SK-N-MC (cell line): ENCODE results near the gene RAI14.
"Not testable (repeated sequence)": the region's sequence is repeated elsewhere in the genome, so short reads cannot be mapped to it uniquely, and the experiment has no call there.

Source experiments
- DNase-seq: peaks from one replicate; pipeline ENCODE4 v3.0.0-alpha.2; 2011; ENCODE audit warnings: low read depth, low spot score
- H3K27ac ChIP-seq: fragments of 200-600 bp; sonication (generic); 2 replicates; pipeline ENCODE4 v1.5.1; 2016; ENCODE audit warnings: mixed run types
- H3K36me3 ChIP-seq: fragments of 200-600 bp; sonication (generic); 2 replicates; pipeline ENCODE4 v1.6.1; 2017; ENCODE audit warnings: antibody characterized with exemption, low read length, mixed read lengths; ENCODE audit not compliant: insufficient read depth
- H3K4me3 ChIP-seq: fragments of 200-600 bp; sonication (generic); 2 replicates; pipeline ENCODE4 v1.5.1; 2016
- H3K9ac ChIP-seq: fragments of 200-600 bp; sonication (generic); 2 replicates; pipeline ENCODE4 v1.8.0; 2017; ENCODE audit warnings: mixed run types, mixed read lengths; ENCODE audit not compliant: insufficient read length
- H3K9me3 ChIP-seq: fragments of 200-600 bp; sonication (generic); 2 replicates; pipeline ENCODE4 v1.6.1; 2017; ENCODE audit warnings: low read depth, mild to moderate bottlenecking, antibody characterized with exemption, low read length, moderate library complexity, mixed read lengths
- EZH2 ChIP-seq: fragments of 200-600 bp; sonication (generic); IDR thresholded peaks from one replicate; pipeline ENCODE4 v1.6.1; 2017; ENCODE audit warnings: antibody characterized with exemption
- FOXP2 ChIP-seq: optimal IDR thresholded peaks from 2 replicates; pipeline ENCODE3; 2011; ENCODE audit warnings: mild to moderate bottlenecking, moderate library complexity; ENCODE audit not compliant: insufficient read depth; ENCODE audit errors: extremely low read length, control extremely low read depth
- POLR2AphosphoS5 ChIP-seq: IDR thresholded peaks from 2 replicates; pipeline ENCODE4 v1.6.1; 2012; ENCODE audit warnings: mild to moderate bottlenecking, low read depth, low read length, borderline replicate concordance

The RAI14 gene

GRCh38 chr5:34695275-34696027 lies 39.3 kb downstream of the RAI14 start:
- no peak for TF ChIP-seq POLR2AphosphoS5
- no peak for TF ChIP-seq EZH2
- no peak for TF ChIP-seq FOXP2
- no peaks in the 10 kb centered on the region for H3K36me3 ChIP-seq
- H3K4me3 ChIP-seq, result no peak overlapping the region
- H3K9me3 ChIP-seq, result no peaks in the 10 kb centered on the region
- H3K9ac ChIP-seq, result no peak overlapping the region
- no peak for DNase-seq
- no peak overlapping the region for H3K27ac ChIP-seq

- no peaks in the 10 kb centered on the region for H3K36me3 ChIP-seq
- H3K9ac ChIP-seq, result no peak overlapping the region
- no peak overlapping the region for H3K27ac ChIP-seq
- H3K9me3 ChIP-seq, result no peaks in the 10 kb centered on the region
- no peak for DNase-seq
- H3K4me3 ChIP-seq, result no peak overlapping the region
- TF ChIP-seq EZH2 (no peak), POLR2AphosphoS5 (no peak), FOXP2 (no peak)
Observed at GRCh38 chr5:34697308-34698108, 41.4 kb downstream of the RAI14 start.

GRCh38 chr5:34698109-34698419 lies 41.9 kb downstream of the RAI14 start:
- Histone ChIP-seq H3K4me3 (no peak overlapping the region), H3K36me3 (no peaks in the 10 kb centered on the region), H3K9ac (no peak overlapping the region), H3K9me3 (no peaks in the 10 kb centered on the region), H3K27ac (no peak overlapping the region)
- no peak for DNase-seq
- TF ChIP-seq EZH2 (no peak), FOXP2 (no peak)

GRCh38 chr5:34698754-34699153 lies 42.6 kb downstream of the RAI14 start:
- Histone ChIP-seq H3K9ac (no peak overlapping the region), H3K9me3 (no peaks in the 10 kb centered on the region), H3K27ac (no peak overlapping the region), H3K36me3 (no peaks in the 10 kb centered on the region), H3K4me3 (no peak overlapping the region)
- TF ChIP-seq EZH2 (no peak), POLR2AphosphoS5 (no peak), FOXP2 (no peak)
- no peak for DNase-seq

GRCh38 chr5:34699155-34700077 lies 43.3 kb downstream of the RAI14 start:
- TF ChIP-seq POLR2AphosphoS5 (no peak), FOXP2 (no peak), EZH2 (no peak)
- H3K9me3 ChIP-seq, result no peaks in the 10 kb centered on the region
- H3K27ac ChIP-seq, result no peak overlapping the region
- no peak for DNase-seq
- H3K9ac ChIP-seq, result no peak overlapping the region
- no peak overlapping the region for H3K4me3 ChIP-seq
- H3K36me3 ChIP-seq, result no peaks in the 10 kb centered on the region

- Histone ChIP-seq H3K9ac (no peak overlapping the region), H3K27ac (no peak overlapping the region), H3K9me3 (no peaks in the 10 kb centered on the region), H3K4me3 (no peak overlapping the region), H3K36me3 (no peaks in the 10 kb centered on the region)
- DNase-seq, result no peak
- no peak for TF ChIP-seq POLR2AphosphoS5
Observed at GRCh38 chr5:34700078-34700452, 43.9 kb downstream of the RAI14 start.

GRCh38 chr5:34701442-34701841 lies 45.3 kb downstream of the RAI14 start:
- not testable (repeated sequence) for H3K27ac ChIP-seq, H3K36me3 ChIP-seq, H3K9me3 ChIP-seq, H3K9ac ChIP-seq, DNase-seq, H3K4me3 ChIP-seq

- DNase-seq, result no peak
- H3K27ac ChIP-seq, result no peak overlapping the region
- H3K9me3 ChIP-seq, result no peaks in the 10 kb centered on the region
- H3K9ac ChIP-seq, result no peak overlapping the region
- TF ChIP-seq EZH2 (no peak), FOXP2 (no peak), POLR2AphosphoS5 (no peak)
- H3K36me3 ChIP-seq, result no peaks in the 10 kb centered on the region
- no peak overlapping the region for H3K4me3 ChIP-seq
Observed at GRCh38 chr5:34703767-34704713, 47.9 kb downstream of the RAI14 start.
